ENCODE data around the gene PLD4.

Gene PLD4

GRCh38 chr14:104892531-104893434 lies 31.9 kb upstream of the PLD4 start:
- no peak overlapping the region for H3K4me3 ChIP-seq (replicated peaks; ENCODE audit: low read depth, low read length)
- TF ChIP-seq CTCF (IDR thresholded peaks at IDR 0.05; ENCODE audit: low read length, missing control alignments): no peak
- DNase-seq (ENCODE audit: low read depth): no peak

GRCh38 chr14:104893435-104894207 lies 31.1 kb upstream of the PLD4 start:
- DNase-seq (ENCODE audit: low read depth): no peak
- TF ChIP-seq CTCF (IDR thresholded peaks at IDR 0.05; ENCODE audit: low read length, missing control alignments): no peak

GRCh38 chr14:104894331-104895206 lies 30.1 kb upstream of the PLD4 start:
- no peak for TF ChIP-seq CTCF (IDR thresholded peaks at IDR 0.05; ENCODE audit: low read length, missing control alignments)
- no peak for DNase-seq (ENCODE audit: low read depth)
- no peak overlapping the region for H3K4me3 ChIP-seq (replicated peaks; ENCODE audit: low read depth, low read length)

More at GRCh38 chr14:104893435-104894207, 31.1 kb upstream of the PLD4 start:
- H3K4me3 ChIP-seq (replicated peaks; ENCODE audit: low read depth, low read length): no peak overlapping the region

- no peak for DNase-seq (ENCODE audit: low read depth)
These were observed 29.4 kb upstream of the PLD4 start for GRCh38 chr14:104895207-104895785.

GRCh38 chr14:104895786-104896661 lies 28.7 kb upstream of the PLD4 start:
- DNase-seq (ENCODE audit: low read depth): no peak
- TF ChIP-seq CTCF (IDR thresholded peaks at IDR 0.05; ENCODE audit: low read length, missing control alignments): no peak
- H3K4me3 ChIP-seq (replicated peaks; ENCODE audit: low read depth, low read length): no peak overlapping the region

More at GRCh38 chr14:104895207-104895785, 29.4 kb upstream of the PLD4 start:
- TF ChIP-seq CTCF (IDR thresholded peaks at IDR 0.05; ENCODE audit: low read length, missing control alignments): no peak
- H3K4me3 ChIP-seq (replicated peaks; ENCODE audit: low read depth, low read length): no peak overlapping the region
